ENCODE data around the gene OR2T8. TPM values are rescaled to one million over a fixed set of nuclear protein-coding genes. Genes with fewer than 3 reads are reported as not detected.

Gene OR2T8
- total RNA-seq (not detected), polyA plus RNA-seq (under 1 TPM in 1 of 3 donors, not detected in 2; 0.06 TPM)
- long read RNA-seq, donor 1, result 0 reads
- long read RNA-seq, donor 2, result 0 reads

GRCh38 chr1:247919952-247920351 is at the start of gene OR2T8:
OR2T8 (plus strand) TSS chr1:247920252; CDS start chr1:247921018, 766 bp downstream.
- H3K36me3 ChIP-seq, result no peaks in the 10 kb centered on the region
- H3K27ac ChIP-seq, result no peak within 1 kb of the TSS
- intact Hi-C loops (cut with DNase I; ENCODE audit: low total_unique reads), result no loop called here

GRCh38 chr1:247883346-247883745 is 36.7 kb upstream of the OR2T8 start:
- H3K27me3 ChIP-seq (replicated peaks in 1 of 7), result no peaks in the 10 kb centered on the region
- H3K36me3 ChIP-seq, result no peaks in the 10 kb centered on the region
- DNase-seq, result no peak
- intact Hi-C loops (cut with DNase I; ENCODE audit: low total_unique reads), result no loop called here
- 82 to 97% (median 92%) methylated on average over 9 of the region's 9 CpGs for WGBS, 5 donors
- no peak for TF ChIP-seq POLR2AphosphoS5 (IDR thresholded peaks at IDR 0.05)
- H3K4me3 ChIP-seq, result no peak overlapping the region
- H3K4me1 ChIP-seq, result no peaks in the 10 kb centered on the region
- H3K9me3 ChIP-seq, result no peaks in the 10 kb centered on the region
- no peak overlapping the region for H3K27ac ChIP-seq

More at GRCh38 chr1:247919952-247920351, at the start of gene OR2T8:
- no peaks in the 10 kb centered on the region for H3K4me1 ChIP-seq
- TF ChIP-seq POLR2A (IDR thresholded peaks at IDR 0.05) (no peak), POLR2AphosphoS5 (IDR thresholded peaks at IDR 0.05) (no peak), CTCF (IDR thresholded peaks at IDR 0.05 in 8 of 11, conservative IDR thresholded peaks at IDR 0.05 in 3 of 11) (no peak)
- no peak within 1 kb of the TSS for H3K4me3 ChIP-seq
- H3K9me3 ChIP-seq, result no peaks in the 10 kb centered on the region
- no peak for DNase-seq
- H3K27me3 ChIP-seq (replicated peaks in 1 of 7), result no peaks in the 10 kb centered on the region
- 68 to 95% (median 93%) methylated on average over 2 of the region's 2 CpGs for WGBS, 5 donors

- Histone ChIP-seq H3K4me3 (no peak overlapping the region), H3K9me3 (no peaks in the 10 kb centered on the region), H3K27me3 (replicated peaks in 1 of 7) (no peaks in the 10 kb centered on the region), H3K36me3 (no peaks in the 10 kb centered on the region), H3K4me1 (no peaks in the 10 kb centered on the region), H3K27ac (no peak overlapping the region)
- WGBS, 5 donors, result 88 to 93% (median 91%) methylated on average over 10 of the region's 10 CpGs
- intact Hi-C loops (cut with DNase I; ENCODE audit: low total_unique reads), result no loop called here
- TF ChIP-seq POLR2A (IDR thresholded peaks at IDR 0.05) (no peak), CTCF (IDR thresholded peaks at IDR 0.05 in 8 of 11, conservative IDR thresholded peaks at IDR 0.05 in 3 of 11) (no peak), POLR2AphosphoS5 (IDR thresholded peaks at IDR 0.05) (no peak)
- DNase-seq, result no peak
Measured at GRCh38 chr1:247884797-247885413, 35.1 kb upstream of the OR2T8 start.

- TF ChIP-seq CTCF (IDR thresholded peaks at IDR 0.05 in 8 of 11, conservative IDR thresholded peaks at IDR 0.05 in 3 of 11), result no peak
- no peak for TF ChIP-seq POLR2A (IDR thresholded peaks at IDR 0.05)
- no peak for TF ChIP-seq POLR2AphosphoS5 (IDR thresholded peaks at IDR 0.05)
Measured at GRCh38 chr1:247895163-247895637, 24.9 kb upstream of the OR2T8 start, which contains the start of gene OR2W3. OR2W3 (plus strand) TSS chr1:247895587; CDS start chr1:247895587, 0 bp downstream.

More at GRCh38 chr1:247895163-247895637, 24.9 kb upstream of the OR2T8 start, which contains the start of gene OR2W3:
- no peaks in the 10 kb centered on the region for H3K4me1 ChIP-seq
- 39 to 50% (median 42%) methylated on average over 2 of the region's 2 CpGs for WGBS, 5 donors
- H3K36me3 ChIP-seq, result peaks cover 0 to 10% (median 0%) of the 10 kb centered on the region in 6 donors
- no peak within 1 kb of the TSS for H3K27ac ChIP-seq
- no peaks in the 10 kb centered on the region for H3K27me3 ChIP-seq (replicated peaks in 1 of 7)
- no peak within 1 kb of the TSS for H3K4me3 ChIP-seq
- intact Hi-C loops (cut with DNase I; ENCODE audit: low total_unique reads), result no loop called here
- peaks cover 0 to 42% (median 0%) of the 10 kb centered on the region in 8 donors for H3K9me3 ChIP-seq
- no peak for DNase-seq

Data from spleen (tissue), 13 donors.